ENCODE data around the gene RASSF4.
"Not testable (repeated sequence)": the region's sequence is repeated elsewhere in the genome, so short reads cannot be mapped to it uniquely, and the experiment has no call there.

Gene RASSF4

GRCh38 chr10:45005284-45005683, 45.7 kb downstream of the RASSF4 start:
- peaks cover 4% of the 10 kb centered on the region for H3K36me3 ChIP-seq (replicated peaks)
- H3K27me3 ChIP-seq (replicated peaks) = no peaks in the 10 kb centered on the region
- H3K27ac ChIP-seq = no peak overlapping the region
- H3K4me3 ChIP-seq (ENCODE audit: low read depth, low read length) = no peak overlapping the region
- in situ Hi-C loops (cut with HindIII; ENCODE audit: low pct_ligation_motif_present, low sequenced_read_pairs) = no loop called here
- TF ChIP-seq CTCF (IDR thresholded peaks at IDR 0.05; ENCODE audit: low read depth, low read length, missing control alignments) = no peak
- DNase-seq = no peak

- DNase-seq = no peak
- peaks cover 4% of the 10 kb centered on the region for H3K36me3 ChIP-seq (replicated peaks)
- H3K27ac ChIP-seq = no peak overlapping the region
- H3K27me3 ChIP-seq (replicated peaks) = no peaks in the 10 kb centered on the region
- in situ Hi-C loops (cut with HindIII; ENCODE audit: low pct_ligation_motif_present, low sequenced_read_pairs) = no loop called here
- no peak for TF ChIP-seq CTCF (IDR thresholded peaks at IDR 0.05; ENCODE audit: low read depth, low read length, missing control alignments)
- no peak overlapping the region for H3K4me3 ChIP-seq (ENCODE audit: low read depth, low read length)
Observed at GRCh38 chr10:45006276-45007030, 46.9 kb downstream of the RASSF4 start.

GRCh38 chr10:45008524-45009161, 49.0 kb downstream of the RASSF4 start:
- peak; percentile 89 for DNase-seq
- no peak overlapping the region for H3K4me3 ChIP-seq (ENCODE audit: low read depth, low read length)
- peaks cover 3% of the 10 kb centered on the region for H3K36me3 ChIP-seq (replicated peaks)
- H3K27me3 ChIP-seq (replicated peaks) = no peaks in the 10 kb centered on the region
- H3K27ac ChIP-seq = no peak overlapping the region
- in situ Hi-C loops (cut with HindIII; ENCODE audit: low pct_ligation_motif_present, low sequenced_read_pairs) = no loop called here
- peak; percentile 73 for TF ChIP-seq CTCF (IDR thresholded peaks at IDR 0.05; ENCODE audit: low read depth, low read length, missing control alignments)

GRCh38 chr10:45014557-45014956, 55.0 kb downstream of the RASSF4 start:
- DNase-seq; in situ Hi-C loops (cut with HindIII; ENCODE audit: low pct_ligation_motif_present, low sequenced_read_pairs); H3K27me3 ChIP-seq (replicated peaks); H3K4me3 ChIP-seq (ENCODE audit: low read depth, low read length); H3K27ac ChIP-seq; H3K36me3 ChIP-seq (replicated peaks): not testable (repeated sequence)

GRCh38 chr10:45015590-45015989, 56.0 kb downstream of the RASSF4 start:
- no peak overlapping the region for H3K27ac ChIP-seq
- no peaks in the 10 kb centered on the region for H3K27me3 ChIP-seq (replicated peaks)
- no peak overlapping the region for H3K4me3 ChIP-seq (ENCODE audit: low read depth, low read length)
- TF ChIP-seq CTCF (IDR thresholded peaks at IDR 0.05; ENCODE audit: low read depth, low read length, missing control alignments) = no peak
- no peaks in the 10 kb centered on the region for H3K36me3 ChIP-seq (replicated peaks)
- in situ Hi-C loops (cut with HindIII; ENCODE audit: low pct_ligation_motif_present, low sequenced_read_pairs) = no loop called here
- DNase-seq = no peak

- TF ChIP-seq CTCF (IDR thresholded peaks at IDR 0.05; ENCODE audit: low read depth, low read length, missing control alignments) = no peak
- H3K4me3 ChIP-seq (ENCODE audit: low read depth, low read length) = no peak overlapping the region
- no peaks in the 10 kb centered on the region for H3K36me3 ChIP-seq (replicated peaks)
- in situ Hi-C loops (cut with HindIII; ENCODE audit: low pct_ligation_motif_present, low sequenced_read_pairs) = no loop called here
- H3K27ac ChIP-seq = no peak overlapping the region
- H3K27me3 ChIP-seq (replicated peaks) = no peaks in the 10 kb centered on the region
- DNase-seq = peak; percentile 8
Observed at GRCh38 chr10:45023426-45023825, 63.8 kb downstream of the RASSF4 start.
